DOHH2 (cell line): ENCODE data around the gene PHOSPHO1.
"Not testable (repeated sequence)": the region's sequence is repeated elsewhere in the genome, so short reads cannot be mapped to it uniquely, and the experiment has no call there.

Experiments used
- H3F3A ChIP-seq: fragments of 200-600 bp; sonication (generic), shearing (Covaris generic); 2 replicates; pipeline ENCODE4 v1.6.0; 2016; ENCODE audit warnings: antibody characterized with exemption, mild to moderate bottlenecking; ENCODE audit not compliant: control insufficient read depth, insufficient read depth
- H3K27ac ChIP-seq: fragments of 200-600 bp; sonication (generic); 2 replicates; pipeline ENCODE4 v1.5.1; 2014; ENCODE audit warnings: low read depth, mild to moderate bottlenecking, low read length, moderate library complexity
- H3K27me3 ChIP-seq: fragments of 200-600 bp; sonication (generic); 2 replicates; pipeline ENCODE4 v1.6.1; 2014; ENCODE audit warnings: mild to moderate bottlenecking, low read length, mixed read lengths; ENCODE audit not compliant: control insufficient read depth
- H3K36me3 ChIP-seq: fragments of 200-600 bp; sonication (generic); 2 replicates; pipeline ENCODE4 v1.6.1; 2014; ENCODE audit warnings: mild to moderate bottlenecking, low read length, moderate library complexity, mixed read lengths; ENCODE audit not compliant: control insufficient read depth
- H3K4me1 ChIP-seq: fragments of 200-600 bp; sonication (generic); 2 replicates; pipeline ENCODE4 v1.6.1; 2014; ENCODE audit warnings: mild to moderate bottlenecking, low read length, mixed read lengths; ENCODE audit not compliant: control insufficient read depth
- H3K4me2 ChIP-seq: fragments of 200-600 bp; sonication (generic); 2 replicates; pipeline ENCODE4 v1.6.0; 2014; ENCODE audit warnings: mild to moderate bottlenecking, low read length, moderate library complexity
- H3K4me3 ChIP-seq: fragments of 200-600 bp; sonication (generic); 2 replicates; pipeline ENCODE4 v1.5.1; 2014; ENCODE audit warnings: mild to moderate bottlenecking, low read length, mixed read lengths
- H3K79me2 ChIP-seq: fragments of 200-600 bp; sonication (generic); 2 replicates; pipeline ENCODE4 v1.6.1; 2014; ENCODE audit warnings: mild to moderate bottlenecking, low read length, mixed read lengths; ENCODE audit not compliant: control insufficient read depth
- H3K9me2 ChIP-seq: fragments of 200-600 bp; sonication (generic); replicated peaks from 2 replicates; pipeline ENCODE4 v1.6.1; 2014; ENCODE audit warnings: mild to moderate bottlenecking, low read length, mixed read lengths; ENCODE audit not compliant: control insufficient read depth
- H3K9me3 ChIP-seq: fragments of 200-600 bp; sonication (generic); 2 replicates; pipeline ENCODE4 v1.6.1; 2014; ENCODE audit warnings: antibody characterized with exemption, low read length, mixed read lengths; ENCODE audit not compliant: control insufficient read depth, insufficient read depth
- H4K20me1 ChIP-seq: fragments of 200-600 bp; sonication (generic); 2 replicates; pipeline ENCODE4 v1.6.0; 2014; ENCODE audit warnings: low read depth, mild to moderate bottlenecking, antibody characterized with exemption, low read length, moderate library complexity; ENCODE audit not compliant: control insufficient read depth, insufficient read depth
- EZH2phosphoT487 ChIP-seq: fragments of 200-600 bp; sonication (generic); IDR thresholded peaks from 2 replicates; pipeline ENCODE4 v1.6.1; 2017; ENCODE audit warnings: borderline replicate concordance, mild to moderate bottlenecking, antibody characterized with exemption, low read length, moderate library complexity, mixed read lengths
- TF ChIP-seq, protein P1 (sequence below): fragments of 200-600 bp; sonication (generic); IDR thresholded peaks from one replicate; pipeline ENCODE4 v1.5.1; 2014; ENCODE audit warnings: antibody characterized with exemption, mild to moderate bottlenecking, low read depth, low read length; ENCODE audit not compliant: poor library complexity, severe bottlenecking

The PHOSPHO1 gene

GRCh38 chr17:49190932-49191331 lies 39.7 kb downstream of the PHOSPHO1 start:
- Histone ChIP-seq H3K4me3 (0 out of 2 replicates have a peak overlapping the region, but pooled peaks have one; percentile 3), H4K20me1 (no peaks in the 10 kb centered on the region), H3K4me1 (peaks cover 29% of the 10 kb centered on the region), H3F3A (peaks cover 10% of the 10 kb centered on the region), H3K27me3 (no peaks in the 10 kb centered on the region), H3K79me2 (no peaks in the 10 kb centered on the region), H3K9me3 (no peaks in the 10 kb centered on the region), H3K9me2 (no peaks in the 10 kb centered on the region), H3K27ac (peak overlapping the region; percentile 93; the same call in 1 of the 2 replicates), H3K36me3 (no peaks in the 10 kb centered on the region), H3K4me2 (peak overlapping the region; percentile 50)
- TF ChIP-seq, protein P1, sequence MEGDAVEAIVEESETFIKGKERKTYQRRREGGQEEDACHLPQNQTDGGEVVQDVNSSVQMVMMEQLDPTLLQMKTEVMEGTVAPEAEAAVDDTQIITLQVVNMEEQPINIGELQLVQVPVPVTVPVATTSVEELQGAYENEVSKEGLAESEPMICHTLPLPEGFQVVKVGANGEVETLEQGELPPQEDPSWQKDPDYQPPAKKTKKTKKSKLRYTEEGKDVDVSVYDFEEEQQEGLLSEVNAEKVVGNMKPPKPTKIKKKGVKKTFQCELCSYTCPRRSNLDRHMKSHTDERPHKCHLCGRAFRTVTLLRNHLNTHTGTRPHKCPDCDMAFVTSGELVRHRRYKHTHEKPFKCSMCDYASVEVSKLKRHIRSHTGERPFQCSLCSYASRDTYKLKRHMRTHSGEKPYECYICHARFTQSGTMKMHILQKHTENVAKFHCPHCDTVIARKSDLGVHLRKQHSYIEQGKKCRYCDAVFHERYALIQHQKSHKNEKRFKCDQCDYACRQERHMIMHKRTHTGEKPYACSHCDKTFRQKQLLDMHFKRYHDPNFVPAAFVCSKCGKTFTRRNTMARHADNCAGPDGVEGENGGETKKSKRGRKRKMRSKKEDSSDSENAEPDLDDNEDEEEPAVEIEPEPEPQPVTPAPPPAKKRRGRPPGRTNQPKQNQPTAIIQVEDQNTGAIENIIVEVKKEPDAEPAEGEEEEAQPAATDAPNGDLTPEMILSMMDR, result no peak
- no peak for TF ChIP-seq EZH2phosphoT487

GRCh38 chr17:49187301-49187700 lies 43.3 kb downstream of the PHOSPHO1 start:
- Histone ChIP-seq H4K20me1 (no peaks in the 10 kb centered on the region), H3K4me1 (peaks cover 13% of the 10 kb centered on the region), H3K4me2 (no peak overlapping the region), H3K4me3 (no peak overlapping the region), H3K9me2 (no peaks in the 10 kb centered on the region), H3K79me2 (no peaks in the 10 kb centered on the region), H3K27me3 (no peaks in the 10 kb centered on the region), H3K27ac (no peak overlapping the region), H3K36me3 (no peaks in the 10 kb centered on the region), H3K9me3 (peaks cover 27% of the 10 kb centered on the region), H3F3A (peaks cover 4% of the 10 kb centered on the region; the same call in 1 of the 2 replicates)
- TF ChIP-seq EZH2phosphoT487, result no peak
- TF ChIP-seq, protein P1, result no peak

GRCh38 chr17:49185381-49185780 lies 45.2 kb downstream of the PHOSPHO1 start:
- H4K20me1 ChIP-seq, H3K36me3 ChIP-seq, H3K9me2 ChIP-seq, H3K27me3 ChIP-seq, H3F3A ChIP-seq, H3K79me2 ChIP-seq, H3K27ac ChIP-seq, H3K4me2 ChIP-seq, H3K4me1 ChIP-seq, H3K4me3 ChIP-seq: not testable (repeated sequence)
- peaks cover 27% of the 10 kb centered on the region for H3K9me3 ChIP-seq

DNA sequence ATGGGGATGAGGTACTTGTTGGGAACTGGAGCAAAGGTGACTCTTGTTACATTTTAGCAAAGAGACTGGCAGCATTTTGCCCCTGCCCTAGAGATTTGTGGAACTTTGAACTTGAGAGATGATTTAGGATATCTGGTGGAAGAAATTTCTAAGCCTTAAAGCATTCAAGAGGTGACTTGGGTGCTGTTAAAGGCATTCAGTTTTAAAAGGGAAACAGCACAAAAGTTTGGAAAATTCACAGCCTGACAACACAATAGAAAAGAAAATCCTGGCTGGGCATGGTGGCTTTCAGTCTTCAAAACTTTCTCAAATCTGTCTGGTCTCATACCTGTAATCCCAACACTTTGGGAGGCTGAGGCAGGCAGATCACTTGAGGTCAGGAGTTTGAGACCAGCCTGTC lies 46.1 kb downstream of the PHOSPHO1 start:
- H3K9me2 ChIP-seq, H3K27ac ChIP-seq, H3K79me2 ChIP-seq, H4K20me1 ChIP-seq, H3K27me3 ChIP-seq, H3K4me1 ChIP-seq, H3K4me2 ChIP-seq, H3K36me3 ChIP-seq, H3K4me3 ChIP-seq, H3F3A ChIP-seq: not testable (repeated sequence)
- H3K9me3 ChIP-seq, result peaks cover 27% of the 10 kb centered on the region
